CD8-positive, alpha-beta memory T cell (primary cell): ENCODE results near the gene SH3TC1. TPM values are rescaled to one million over a fixed set of nuclear protein-coding genes. Genes with fewer than 3 reads are reported as not detected.
A peak's percentile ranks its signal among the peaks of the same experiment; 100 is the strongest.

Experiments used
- CTCF ChIA-PET: fragments of 350-600 bp; sonication (Branson Sonifier 250); formaldehyde crosslinking; loops from one replicate; lab custom pipeline; 2021; ENCODE audit warnings: antibody characterized with exemption; lab: Charles Lee
- POLR2A ChIA-PET: fragments of 350-600 bp; sonication (Branson Sonifier 250); formaldehyde crosslinking; loops from one replicate; lab custom pipeline; 2021; ENCODE audit warnings: antibody characterized with exemption; lab: Charles Lee
- DNase-seq, 5 donors: peaks; one replicate each; pipeline versions ENCODE4 v3.0.0 to v3.0.0-alpha.2; 2020 to 2022; ENCODE audit warnings: mixed read lengths in 1 of 5
- H3K27ac ChIP-seq: one replicate; pipeline ENCODE4 v1.7.0; 2013; ENCODE audit warnings: low read depth, mild to moderate bottlenecking, low read length, moderate library complexity
- H3K27me3 ChIP-seq: 2 replicates; pipeline ENCODE4 v1.7.0; 2013; ENCODE audit warnings: low read length, mild to moderate bottlenecking; ENCODE audit not compliant: insufficient read depth, poor library complexity, severe bottlenecking
- H3K36me3 ChIP-seq: 2 replicates; pipeline ENCODE4 v1.7.0; 2013; ENCODE audit warnings: mild to moderate bottlenecking, low read length, moderate library complexity; ENCODE audit not compliant: insufficient read depth
- H3K4me1 ChIP-seq: 2 replicates; pipeline ENCODE4 v1.7.0; 2013; ENCODE audit warnings: mild to moderate bottlenecking, low read length, moderate library complexity; ENCODE audit not compliant: insufficient read depth
- H3K4me3 ChIP-seq: 2 replicates; pipeline ENCODE4 v1.7.0; 2013; ENCODE audit warnings: mild to moderate bottlenecking, low read length
- H3K9me3 ChIP-seq: 2 replicates; pipeline ENCODE4 v1.7.0; 2013; ENCODE audit warnings: mild to moderate bottlenecking, low read length
- H3K27ac Mint-ChIP-seq, 8 donors: one replicate each; pipeline ENCODE4 v1.8.0; 2020 to 2021; ENCODE audit warnings: mixed read lengths in 8 of 8, mild to moderate bottlenecking in 6 of 8, inconsistent platforms in 3 of 8, moderate library complexity in 3 of 8
- H3K27me3 Mint-ChIP-seq, 2 donors: one replicate each; pipeline ENCODE4 v1.8.0; 2020 to 2021; ENCODE audit warnings: mixed read lengths in 2 of 2, mild to moderate bottlenecking in 1 of 2, moderate library complexity in 1 of 2
- H3K36me3 Mint-ChIP-seq, 3 donors: one replicate each; pipeline ENCODE4 v1.8.0; 2020 to 2021; ENCODE audit warnings: mixed read lengths in 3 of 3, inconsistent platforms in 1 of 3, mild to moderate bottlenecking in 1 of 3
- H3K4me1 Mint-ChIP-seq, 3 donors: one replicate each; pipeline ENCODE4 v1.8.0; 2020 to 2021; ENCODE audit warnings: mixed read lengths in 3 of 3, inconsistent platforms in 1 of 3, mild to moderate bottlenecking in 1 of 3
- H3K4me3 Mint-ChIP-seq, 7 donors: one replicate each; pipeline ENCODE4 v1.8.0; 2020 to 2021; ENCODE audit warnings: mixed read lengths in 7 of 7, mild to moderate bottlenecking in 6 of 7, moderate library complexity in 4 of 7, inconsistent platforms in 2 of 7
- H3K9me3 Mint-ChIP-seq, 5 donors: one replicate each; pipeline ENCODE4 v1.8.0; 2020 to 2022; ENCODE audit warnings: mixed read lengths in 5 of 5, mild to moderate bottlenecking in 3 of 5, moderate library complexity in 2 of 5, inconsistent platforms in 1 of 5
- polyA plus RNA-seq: library from polyadenylated mRNA; unstranded; fragments of 300-500 nt; fragmentation: Illumina TruSeq; gene quantifications from one replicate; pipeline ENCODE4 v1.2.3, GENCODE V29; 2021
- total RNA-seq, 2 experiments: library from RNA; stranded (reverse); gene quantifications; one replicate each; pipeline ENCODE4 v1.2.3, GENCODE V29; 2021

The SH3TC1 gene
- total and polyA plus RNA-seq, 3 experiments from 2014 or later, result 7.5 to 12.2 (median 8.9) TPM

DNA sequence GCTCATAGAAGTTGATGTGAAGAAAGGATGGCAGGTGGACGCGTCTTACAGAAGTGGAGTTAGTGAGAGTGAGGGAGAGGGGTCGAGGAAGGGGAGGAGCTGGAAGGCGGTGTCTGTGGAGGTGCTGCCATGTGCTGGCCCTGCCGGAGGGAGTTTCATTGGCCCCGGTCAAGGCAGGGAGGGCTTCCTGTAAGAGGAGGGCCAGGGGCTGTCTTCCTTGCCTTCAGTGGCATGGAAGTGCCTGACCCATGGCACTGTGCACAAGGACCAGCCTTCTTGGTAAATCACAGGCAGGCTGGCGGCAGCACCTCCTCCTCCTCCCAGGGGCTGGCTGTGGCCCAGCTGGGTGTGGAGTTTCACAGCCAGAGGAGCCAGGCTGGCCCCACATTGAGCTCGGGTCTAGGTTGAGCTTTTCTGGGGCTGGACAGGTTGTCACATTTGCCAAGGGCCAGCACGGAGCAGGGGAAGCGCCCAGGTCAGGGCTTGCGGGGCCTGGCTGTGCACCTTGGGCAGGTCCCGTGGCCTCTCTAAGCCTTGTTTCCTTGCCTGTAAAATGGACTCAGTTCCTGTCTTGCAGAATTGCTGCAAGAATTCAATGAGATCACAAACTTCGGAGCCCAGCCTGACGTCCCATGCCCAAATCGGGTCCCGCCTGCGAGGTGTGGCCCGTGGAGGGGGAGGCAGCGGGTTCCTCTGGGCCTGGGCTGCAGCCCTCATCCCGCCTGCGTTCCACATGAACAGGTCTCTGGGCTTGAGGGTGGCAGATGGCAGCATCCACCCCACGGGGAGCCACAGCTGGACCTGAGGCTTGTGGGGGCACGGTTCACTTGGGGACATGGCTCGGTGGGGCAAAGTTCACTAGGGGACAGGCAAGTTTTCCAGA, 77.5 kb downstream of the SH3TC1 start:
- no peaks in the 10 kb centered on the region for H3K4me1 ChIP-seq
- no peaks in the 10 kb centered on the region for H3K27me3 ChIP-seq
- H3K4me3 Mint-ChIP-seq, result no peak overlapping the region
- POLR2A ChIA-PET, result no interaction called here
- H3K27ac Mint-ChIP-seq, result no peak overlapping the region
- peaks cover 7 to 27% of the 10 kb centered on the region in 2 donors for H3K27me3 Mint-ChIP-seq
- no peaks in the 10 kb centered on the region for H3K9me3 Mint-ChIP-seq
- no peaks in the 10 kb centered on the region for H3K36me3 ChIP-seq
- no peak overlapping the region for H3K4me3 ChIP-seq
- H3K36me3 Mint-ChIP-seq, result no peaks in the 10 kb centered on the region
- no peaks in the 10 kb centered on the region for H3K9me3 ChIP-seq
- no peak overlapping the region for H3K27ac ChIP-seq
- no peaks in the 10 kb centered on the region for H3K4me1 Mint-ChIP-seq
- CTCF ChIA-PET, result no interaction called here
- no peak for DNase-seq

DNA sequence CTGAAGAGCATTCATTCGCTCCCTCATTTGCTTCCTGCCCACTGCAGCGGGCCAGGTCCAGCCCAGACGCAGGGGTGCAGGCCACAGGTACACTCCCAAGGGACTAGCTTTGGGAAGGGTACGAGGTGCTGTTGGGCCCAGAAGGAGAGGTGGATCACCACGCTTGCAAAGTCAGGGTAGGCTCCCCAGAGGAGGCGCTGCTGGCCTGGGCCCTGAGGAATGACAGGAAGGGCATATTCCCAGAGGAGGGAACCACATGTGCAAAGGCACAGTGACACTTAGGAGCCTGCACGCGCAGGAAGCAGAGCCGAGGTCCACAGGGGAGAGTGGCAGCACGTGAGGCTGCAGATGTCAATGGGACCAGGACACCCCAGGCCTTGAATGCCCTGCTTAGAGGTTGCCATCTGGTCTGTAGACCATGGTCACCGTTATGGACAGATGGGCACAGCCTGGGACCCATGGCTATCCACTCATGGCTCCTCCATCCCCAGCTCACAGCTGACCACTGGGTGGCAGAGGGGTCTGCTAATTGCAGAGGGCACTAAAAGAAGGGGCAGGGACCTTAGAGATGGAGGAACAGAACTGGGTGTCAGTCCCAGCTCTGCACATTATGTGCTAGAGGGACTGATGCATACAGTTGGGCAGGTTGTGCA, 78.4 kb downstream of the SH3TC1 start:
- Histone ChIP-seq H3K27ac (no peak overlapping the region), H3K36me3 (no peaks in the 10 kb centered on the region), H3K4me3 (no peak overlapping the region), H3K4me1 (no peaks in the 10 kb centered on the region), H3K27me3 (no peaks in the 10 kb centered on the region), H3K9me3 (no peaks in the 10 kb centered on the region)
- H3K4me3 Mint-ChIP-seq, result no peak overlapping the region
- no peaks in the 10 kb centered on the region for H3K4me1 Mint-ChIP-seq
- no peak overlapping the region for H3K27ac Mint-ChIP-seq
- CTCF ChIA-PET, result no interaction called here
- no peaks in the 10 kb centered on the region for H3K36me3 Mint-ChIP-seq
- DNase-seq, result peak in 1 of 5 donors; percentile 8
- H3K9me3 Mint-ChIP-seq, result no peaks in the 10 kb centered on the region
- peaks cover 4 to 18% of the 10 kb centered on the region in 2 donors for H3K27me3 Mint-ChIP-seq
- POLR2A ChIA-PET, result no interaction called here

DNA sequence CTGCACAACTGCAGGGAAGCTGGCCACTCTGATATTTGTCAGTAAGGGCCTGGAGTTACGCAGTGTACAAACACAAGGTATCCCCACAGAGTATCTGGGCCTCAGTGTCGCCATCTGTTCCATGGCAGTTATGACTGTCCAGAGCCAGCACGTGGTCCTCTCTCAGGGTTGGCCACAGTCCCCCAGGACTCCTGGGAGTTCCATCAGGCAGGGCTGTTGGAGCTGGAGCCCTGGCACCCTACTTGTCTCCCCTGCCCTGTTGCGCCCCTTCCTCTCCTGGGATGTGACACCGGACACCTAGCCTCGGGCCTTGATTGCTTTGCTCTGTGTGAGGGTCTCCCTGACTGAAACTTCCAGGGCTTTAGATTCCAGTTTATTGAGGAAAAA, 78.9 kb downstream of the SH3TC1 start:
- H3K4me1 ChIP-seq, result no peaks in the 10 kb centered on the region
- no peak overlapping the region for H3K27ac Mint-ChIP-seq
- H3K27me3 Mint-ChIP-seq, result peaks cover 4 to 16% of the 10 kb centered on the region in 2 donors
- CTCF ChIA-PET, result no interaction called here
- POLR2A ChIA-PET, result no interaction called here
- no peak overlapping the region for H3K4me3 Mint-ChIP-seq
- H3K27ac ChIP-seq, result no peak overlapping the region
- H3K27me3 ChIP-seq, result no peaks in the 10 kb centered on the region
- DNase-seq, result no peak
- no peaks in the 10 kb centered on the region for H3K4me1 Mint-ChIP-seq
- H3K36me3 Mint-ChIP-seq, result no peaks in the 10 kb centered on the region
- H3K4me3 ChIP-seq, result no peak overlapping the region
- no peaks in the 10 kb centered on the region for H3K36me3 ChIP-seq
- H3K9me3 Mint-ChIP-seq, result no peaks in the 10 kb centered on the region
- H3K9me3 ChIP-seq, result no peaks in the 10 kb centered on the region

- no peaks in the 10 kb centered on the region for H3K4me1 Mint-ChIP-seq
- Histone ChIP-seq H3K27me3 (no peaks in the 10 kb centered on the region), H3K9me3 (no peaks in the 10 kb centered on the region), H3K4me1 (no peaks in the 10 kb centered on the region), H3K36me3 (no peaks in the 10 kb centered on the region), H3K27ac (no peak overlapping the region), H3K4me3 (no peak overlapping the region)
- POLR2A ChIA-PET, result no interaction called here
- H3K4me3 Mint-ChIP-seq, result no peak overlapping the region
- CTCF ChIA-PET, result no interaction called here
- no peaks in the 10 kb centered on the region for H3K9me3 Mint-ChIP-seq
- no peaks in the 10 kb centered on the region for H3K36me3 Mint-ChIP-seq
- no peak overlapping the region for H3K27ac Mint-ChIP-seq
- peaks cover 4 to 13% of the 10 kb centered on the region in 2 donors for H3K27me3 Mint-ChIP-seq
- no peak for DNase-seq
These were observed 79.6 kb downstream of the SH3TC1 start for GRCh38 chr4:8278421-8279287.

DNA sequence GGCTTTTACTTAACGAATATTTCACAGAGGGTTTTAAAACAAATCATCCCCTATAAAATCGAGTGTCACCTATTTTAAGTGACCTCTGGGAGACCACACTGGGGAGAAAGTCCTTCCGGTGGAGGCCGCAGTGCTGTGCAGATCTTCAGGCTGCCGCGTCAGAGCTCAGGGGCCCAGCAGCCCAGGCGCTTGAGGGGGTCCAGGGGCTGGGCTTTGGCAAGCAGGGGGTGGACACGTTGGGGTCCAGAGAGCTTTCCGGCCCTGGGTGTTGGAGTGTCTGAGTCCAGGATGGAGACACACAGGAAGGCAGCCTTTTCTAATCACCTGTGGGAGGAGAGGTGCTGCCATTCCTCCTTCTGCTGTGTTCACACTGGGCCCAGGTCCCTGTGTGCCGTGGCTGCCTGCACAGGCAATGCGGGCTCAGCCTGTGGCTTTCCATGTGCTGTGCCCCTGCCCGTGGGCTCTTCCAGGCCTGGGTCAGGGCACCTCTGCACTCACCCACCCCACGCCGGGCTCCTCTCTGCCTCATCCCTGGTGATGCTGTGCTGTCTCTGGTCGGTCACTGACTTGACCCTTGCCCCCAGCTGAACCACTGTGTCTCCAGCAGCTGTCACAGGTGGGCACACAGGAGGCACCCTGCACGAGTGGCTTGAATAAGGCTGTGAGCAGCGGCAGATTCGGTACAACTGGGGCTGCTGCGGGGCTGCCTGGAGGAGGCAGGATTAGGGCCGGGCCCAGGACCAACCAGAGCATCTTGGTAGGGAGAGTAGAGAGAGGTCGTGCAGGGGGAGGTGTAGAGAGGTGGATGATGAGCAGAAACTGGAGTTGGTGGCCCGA, 80.4 kb downstream of the SH3TC1 start:
- H3K36me3 Mint-ChIP-seq, result no peaks in the 10 kb centered on the region
- H3K27ac Mint-ChIP-seq, result no peak overlapping the region
- ChIA-PET POLR2A (no interaction called here), CTCF (no interaction called here)
- Histone ChIP-seq H3K27ac (no peak overlapping the region), H3K27me3 (no peaks in the 10 kb centered on the region), H3K4me1 (no peaks in the 10 kb centered on the region), H3K4me3 (no peak overlapping the region), H3K36me3 (no peaks in the 10 kb centered on the region), H3K9me3 (no peaks in the 10 kb centered on the region)
- H3K4me1 Mint-ChIP-seq, result no peaks in the 10 kb centered on the region
- H3K27me3 Mint-ChIP-seq, result peaks cover under 1 to 8% of the 10 kb centered on the region in 2 donors
- DNase-seq, result no peak
- no peaks in the 10 kb centered on the region for H3K9me3 Mint-ChIP-seq
- H3K4me3 Mint-ChIP-seq, result no peak overlapping the region

- no peaks in the 10 kb centered on the region for H3K9me3 Mint-ChIP-seq
- Histone ChIP-seq H3K4me1 (no peaks in the 10 kb centered on the region), H3K9me3 (no peaks in the 10 kb centered on the region), H3K27ac (no peak overlapping the region), H3K36me3 (no peaks in the 10 kb centered on the region), H3K27me3 (no peaks in the 10 kb centered on the region), H3K4me3 (no peak overlapping the region)
- H3K4me1 Mint-ChIP-seq, result no peaks in the 10 kb centered on the region
- H3K27me3 Mint-ChIP-seq, result peaks cover 0 to 8% of the 10 kb centered on the region in 2 donors
- ChIA-PET POLR2A (no interaction called here), CTCF (no interaction called here)
- no peak overlapping the region for H3K27ac Mint-ChIP-seq
- no peak for DNase-seq
- no peaks in the 10 kb centered on the region for H3K36me3 Mint-ChIP-seq
- no peak overlapping the region for H3K4me3 Mint-ChIP-seq
These were observed 81.2 kb downstream of the SH3TC1 start for GRCh38 chr4:8280158-8280875.

DNA sequence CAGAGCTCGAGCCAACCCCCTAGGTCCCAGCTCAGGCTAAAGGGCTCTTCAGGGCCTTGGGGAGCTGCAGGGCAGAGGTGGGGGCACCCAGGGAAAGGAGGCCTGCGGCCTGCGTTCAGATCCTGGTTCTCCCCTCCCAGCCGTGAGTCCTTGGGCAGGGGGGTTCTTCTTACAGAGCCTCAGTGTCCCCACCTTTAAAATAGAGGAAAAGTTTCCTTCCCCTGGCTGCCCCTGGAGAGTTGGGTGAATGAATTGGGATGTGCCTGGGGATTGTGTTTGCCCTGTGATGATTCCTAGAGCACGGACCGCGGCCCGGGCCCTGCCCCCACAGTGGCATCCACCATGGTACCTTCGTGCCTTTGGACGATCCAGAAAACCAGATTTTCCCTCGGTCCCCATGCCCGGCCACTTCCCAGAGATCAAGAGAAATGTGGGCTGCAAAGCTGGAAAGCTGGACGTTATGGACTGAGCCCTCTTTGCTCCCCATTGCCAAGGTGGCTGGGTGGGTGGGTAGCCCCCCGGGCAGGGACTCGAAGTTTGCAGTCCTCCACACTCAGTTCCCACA, 81.9 kb downstream of the SH3TC1 start:
- Histone ChIP-seq H3K9me3 (no peaks in the 10 kb centered on the region), H3K4me1 (no peaks in the 10 kb centered on the region), H3K27me3 (no peaks in the 10 kb centered on the region), H3K27ac (no peak overlapping the region), H3K4me3 (no peak overlapping the region), H3K36me3 (no peaks in the 10 kb centered on the region)
- H3K4me3 Mint-ChIP-seq, result no peak overlapping the region
- ChIA-PET POLR2A (no interaction called here), CTCF (no interaction called here)
- H3K4me1 Mint-ChIP-seq, result no peaks in the 10 kb centered on the region
- H3K9me3 Mint-ChIP-seq, result no peaks in the 10 kb centered on the region
- no peaks in the 10 kb centered on the region for H3K36me3 Mint-ChIP-seq
- DNase-seq, result no peak
- no peak overlapping the region for H3K27ac Mint-ChIP-seq
- peaks cover 0 to 4% of the 10 kb centered on the region in 2 donors for H3K27me3 Mint-ChIP-seq
